Measurements from ENCODE around the gene GATA3. TPM values are rescaled to one million over a fixed set of nuclear protein-coding genes. Genes with fewer than 3 reads are reported as not detected.

Gene GATA3
- total RNA-seq, 2 donors from 2014 or later = 40.4 to 50.2 TPM

- H3K9me3 Mint-ChIP-seq = no peaks in the 10 kb centered on the region
- H3K36me3 Mint-ChIP-seq (ENCODE audit: insufficient read depth in 2 of 2) = peaks cover 0 to 5% of the 10 kb centered on the region in 2 donors
- H3K4me1 Mint-ChIP-seq (ENCODE audit: low read depth) = peaks cover 20% of the 10 kb centered on the region
- no peak overlapping the region for H3K27ac Mint-ChIP-seq
- DNase-seq (no peak), ATAC-seq (replicated peaks in 1 of 2) (no peak)
- H3K27me3 Mint-ChIP-seq (ENCODE audit: low read depth) = no peaks in the 10 kb centered on the region
- no peak overlapping the region for H3K4me3 Mint-ChIP-seq
Observed at GRCh38 chr10:8084799-8085198, 30.3 kb downstream of the GATA3 start.

GRCh38 chr10:8085251-8085650, 30.8 kb downstream of the GATA3 start:
- H3K36me3 Mint-ChIP-seq (ENCODE audit: insufficient read depth in 2 of 2) = peaks cover 0 to 5% of the 10 kb centered on the region in 2 donors
- no peak for ATAC-seq (replicated peaks in 1 of 2)

GRCh38 chr10:8086315-8086714, 31.8 kb downstream of the GATA3 start:
- H3K4me1 Mint-ChIP-seq (ENCODE audit: low read depth) = peaks cover 20% of the 10 kb centered on the region
- H3K27ac Mint-ChIP-seq = no peak overlapping the region
- no peak overlapping the region for H3K4me3 Mint-ChIP-seq
- H3K9me3 Mint-ChIP-seq = no peaks in the 10 kb centered on the region
- peaks cover 0 to 2% of the 10 kb centered on the region in 2 donors for H3K36me3 Mint-ChIP-seq (ENCODE audit: insufficient read depth in 2 of 2)
- no peak for DNase-seq
- ATAC-seq (replicated peaks in 1 of 2) = no peak
- H3K27me3 Mint-ChIP-seq (ENCODE audit: low read depth) = no peaks in the 10 kb centered on the region

More at GRCh38 chr10:8085251-8085650, 30.8 kb downstream of the GATA3 start:
- Mint-ChIP-seq H3K27ac (no peak overlapping the region), H3K4me3 (no peak overlapping the region), H3K4me1 (ENCODE audit: low read depth) (peaks cover 20% of the 10 kb centered on the region), H3K27me3 (ENCODE audit: low read depth) (no peaks in the 10 kb centered on the region), H3K9me3 (no peaks in the 10 kb centered on the region)
- no peak for DNase-seq

GRCh38 chr10:8088504-8088903, 34.0 kb downstream of the GATA3 start:
- no peaks in the 10 kb centered on the region for H3K9me3 Mint-ChIP-seq
- H3K27me3 Mint-ChIP-seq (ENCODE audit: low read depth) = no peaks in the 10 kb centered on the region
- no peaks in the 10 kb centered on the region for H3K36me3 Mint-ChIP-seq (ENCODE audit: insufficient read depth in 2 of 2)
- H3K27ac Mint-ChIP-seq = no peak overlapping the region
- H3K4me1 Mint-ChIP-seq (ENCODE audit: low read depth) = peaks cover 20% of the 10 kb centered on the region
- H3K4me3 Mint-ChIP-seq = no peak overlapping the region
- peak; percentile 60 to 80 for ATAC-seq (replicated peaks in 1 of 2)
- no peak for DNase-seq

- Mint-ChIP-seq H3K4me3 (no peak overlapping the region), H3K36me3 (ENCODE audit: insufficient read depth in 2 of 2) (peaks cover 1 to 4% of the 10 kb centered on the region in 2 donors), H3K4me1 (ENCODE audit: low read depth) (peaks cover 13% of the 10 kb centered on the region), H3K27ac (no peak overlapping the region), H3K27me3 (ENCODE audit: low read depth) (no peaks in the 10 kb centered on the region), H3K9me3 (peaks cover 0 to 2% of the 10 kb centered on the region in 2 donors)
- ATAC-seq (replicated peaks in 1 of 2) (no peak), DNase-seq (no peak)
Observed at GRCh38 chr10:8092428-8092827, 37.9 kb downstream of the GATA3 start.

GRCh38 chr10:8095959-8096358, 41.5 kb downstream of the GATA3 start:
- no peak overlapping the region for H3K27ac Mint-ChIP-seq
- H3K27me3 Mint-ChIP-seq (ENCODE audit: low read depth) = no peaks in the 10 kb centered on the region
- no peak overlapping the region for H3K4me3 Mint-ChIP-seq
- DNase-seq = peak; percentile 22 to 30
- peaks cover 0 to 2% of the 10 kb centered on the region in 2 donors for H3K9me3 Mint-ChIP-seq
- H3K4me1 Mint-ChIP-seq (ENCODE audit: low read depth) = peaks cover 4% of the 10 kb centered on the region
- peaks cover 1 to 4% of the 10 kb centered on the region in 2 donors for H3K36me3 Mint-ChIP-seq (ENCODE audit: insufficient read depth in 2 of 2)
- ATAC-seq (replicated peaks in 1 of 2) = peak; percentile 49 to 57

GRCh38 chr10:8096931-8097330, 42.4 kb downstream of the GATA3 start:
- Mint-ChIP-seq H3K4me3 (no peak overlapping the region), H3K27ac (no peak overlapping the region), H3K36me3 (ENCODE audit: insufficient read depth in 2 of 2) (peaks cover 1 to 4% of the 10 kb centered on the region in 2 donors), H3K27me3 (ENCODE audit: low read depth) (no peaks in the 10 kb centered on the region), H3K4me1 (ENCODE audit: low read depth) (peaks cover 4% of the 10 kb centered on the region), H3K9me3 (peaks cover 0 to 2% of the 10 kb centered on the region in 2 donors)
- DNase-seq = no peak
- ATAC-seq (replicated peaks in 1 of 2) = peak; percentile 42 to 49

GRCh38 chr10:8100366-8100765, 45.9 kb downstream of the GATA3 start:
- no peak overlapping the region for H3K4me3 Mint-ChIP-seq
- H3K27me3 Mint-ChIP-seq (ENCODE audit: low read depth) = no peaks in the 10 kb centered on the region
- no peak overlapping the region for H3K27ac Mint-ChIP-seq
- peaks cover 20% of the 10 kb centered on the region for H3K4me1 Mint-ChIP-seq (ENCODE audit: low read depth)
- H3K9me3 Mint-ChIP-seq = peaks cover 0 to 2% of the 10 kb centered on the region in 2 donors
- H3K36me3 Mint-ChIP-seq (ENCODE audit: insufficient read depth in 2 of 2) = peaks cover 1 to 2% of the 10 kb centered on the region in 2 donors
- ATAC-seq (replicated peaks in 1 of 2) = no peak
- no peak for DNase-seq

- H3K27ac Mint-ChIP-seq = no peak overlapping the region
Observed at GRCh38 chr10:8102708-8103401, 48.4 kb downstream of the GATA3 start.

GRCh38 chr10:8103543-8103942, 49.1 kb downstream of the GATA3 start:
- H3K27ac Mint-ChIP-seq = no peak overlapping the region
- no peak overlapping the region for H3K4me3 Mint-ChIP-seq
- DNase-seq (no peak), ATAC-seq (replicated peaks in 1 of 2) (no peak)
- H3K36me3 Mint-ChIP-seq (ENCODE audit: insufficient read depth in 2 of 2) = no peaks in the 10 kb centered on the region
- H3K27me3 Mint-ChIP-seq (ENCODE audit: low read depth) = no peaks in the 10 kb centered on the region
- peaks cover 16% of the 10 kb centered on the region for H3K4me1 Mint-ChIP-seq (ENCODE audit: low read depth)
- no peaks in the 10 kb centered on the region for H3K9me3 Mint-ChIP-seq

More at GRCh38 chr10:8102708-8103401, 48.4 kb downstream of the GATA3 start:
- H3K27me3 Mint-ChIP-seq (ENCODE audit: low read depth) = no peaks in the 10 kb centered on the region
- peaks cover 16% of the 10 kb centered on the region for H3K4me1 Mint-ChIP-seq (ENCODE audit: low read depth)
- ATAC-seq (replicated peaks in 1 of 2) (peak; percentile 54 to 62), DNase-seq (peak; percentile 31 to 34)
- H3K4me3 Mint-ChIP-seq = peak overlapping the region in 1 of 2 donors; percentile 39
- no peaks in the 10 kb centered on the region for H3K9me3 Mint-ChIP-seq
- H3K36me3 Mint-ChIP-seq (ENCODE audit: insufficient read depth in 2 of 2) = no peaks in the 10 kb centered on the region

GRCh38 chr10:8104005-8104404, 49.5 kb downstream of the GATA3 start:
- ATAC-seq (replicated peaks in 1 of 2) (no peak), DNase-seq (no peak)
- no peak overlapping the region for H3K27ac Mint-ChIP-seq
- peaks cover 16% of the 10 kb centered on the region for H3K4me1 Mint-ChIP-seq (ENCODE audit: low read depth)
- H3K4me3 Mint-ChIP-seq = no peak overlapping the region
- no peaks in the 10 kb centered on the region for H3K36me3 Mint-ChIP-seq (ENCODE audit: insufficient read depth in 2 of 2)
- no peaks in the 10 kb centered on the region for H3K27me3 Mint-ChIP-seq (ENCODE audit: low read depth)
- no peaks in the 10 kb centered on the region for H3K9me3 Mint-ChIP-seq

- DNase-seq (no peak), ATAC-seq (replicated peaks in 1 of 2) (no peak)
- Mint-ChIP-seq H3K36me3 (ENCODE audit: insufficient read depth in 2 of 2) (no peaks in the 10 kb centered on the region), H3K27ac (no peak overlapping the region), H3K27me3 (ENCODE audit: low read depth) (no peaks in the 10 kb centered on the region), H3K4me1 (ENCODE audit: low read depth) (peaks cover 16% of the 10 kb centered on the region), H3K9me3 (no peaks in the 10 kb centered on the region), H3K4me3 (no peak overlapping the region)
Observed at GRCh38 chr10:8104721-8105120, 50.2 kb downstream of the GATA3 start.

GRCh38 chr10:8105932-8106331, 51.4 kb downstream of the GATA3 start:
- ATAC-seq (replicated peaks in 1 of 2) (no peak), DNase-seq (no peak)
- Mint-ChIP-seq H3K27ac (no peak overlapping the region), H3K36me3 (ENCODE audit: insufficient read depth in 2 of 2) (no peaks in the 10 kb centered on the region), H3K4me3 (no peak overlapping the region), H3K4me1 (ENCODE audit: low read depth) (peaks cover 16% of the 10 kb centered on the region), H3K27me3 (ENCODE audit: low read depth) (no peaks in the 10 kb centered on the region), H3K9me3 (no peaks in the 10 kb centered on the region)
